Activated CD4-positive, alpha-beta T cell treated with anti-CD3 and anti-CD28 coated beads, Interleukin-2, amount 50 U/mL, for 4 hours (primary cell): Measurements from ENCODE around the gene THSD7B.
"Not testable (repeated sequence)": the region's sequence is repeated elsewhere in the genome, so short reads cannot be mapped to it uniquely, and the experiment has no call there.

ENCODE experiments used
- DNase-seq, 2 experiments: peaks; one replicate each; pipeline ENCODE4 v3.0.0-alpha.2; 2020

Gene THSD7B, protein sequence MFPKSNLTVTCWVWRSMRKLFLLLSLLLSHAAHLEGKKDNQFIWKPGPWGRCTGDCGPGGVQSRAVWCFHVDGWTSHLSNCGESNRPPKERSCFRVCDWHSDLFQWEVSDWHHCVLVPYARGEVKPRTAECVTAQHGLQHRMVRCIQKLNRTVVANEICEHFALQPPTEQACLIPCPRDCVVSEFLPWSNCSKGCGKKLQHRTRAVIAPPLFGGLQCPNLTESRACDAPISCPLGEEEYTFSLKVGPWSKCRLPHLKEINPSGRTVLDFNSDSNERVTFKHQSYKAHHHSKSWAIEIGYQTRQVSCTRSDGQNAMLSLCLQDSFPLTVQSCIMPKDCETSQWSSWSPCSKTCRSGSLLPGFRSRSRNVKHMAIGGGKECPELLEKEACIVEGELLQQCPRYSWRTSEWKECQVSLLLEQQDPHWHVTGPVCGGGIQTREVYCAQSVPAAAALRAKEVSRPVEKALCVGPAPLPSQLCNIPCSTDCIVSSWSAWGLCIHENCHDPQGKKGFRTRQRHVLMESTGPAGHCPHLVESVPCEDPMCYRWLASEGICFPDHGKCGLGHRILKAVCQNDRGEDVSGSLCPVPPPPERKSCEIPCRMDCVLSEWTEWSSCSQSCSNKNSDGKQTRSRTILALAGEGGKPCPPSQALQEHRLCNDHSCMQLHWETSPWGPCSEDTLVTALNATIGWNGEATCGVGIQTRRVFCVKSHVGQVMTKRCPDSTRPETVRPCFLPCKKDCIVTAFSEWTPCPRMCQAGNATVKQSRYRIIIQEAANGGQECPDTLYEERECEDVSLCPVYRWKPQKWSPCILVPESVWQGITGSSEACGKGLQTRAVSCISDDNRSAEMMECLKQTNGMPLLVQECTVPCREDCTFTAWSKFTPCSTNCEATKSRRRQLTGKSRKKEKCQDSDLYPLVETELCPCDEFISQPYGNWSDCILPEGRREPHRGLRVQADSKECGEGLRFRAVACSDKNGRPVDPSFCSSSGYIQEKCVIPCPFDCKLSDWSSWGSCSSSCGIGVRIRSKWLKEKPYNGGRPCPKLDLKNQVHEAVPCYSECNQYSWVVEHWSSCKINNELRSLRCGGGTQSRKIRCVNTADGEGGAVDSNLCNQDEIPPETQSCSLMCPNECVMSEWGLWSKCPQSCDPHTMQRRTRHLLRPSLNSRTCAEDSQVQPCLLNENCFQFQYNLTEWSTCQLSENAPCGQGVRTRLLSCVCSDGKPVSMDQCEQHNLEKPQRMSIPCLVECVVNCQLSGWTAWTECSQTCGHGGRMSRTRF (N-terminal part only)

GRCh38 chr2:136765256-136766072 lies at the start of gene THSD7B:
Gene THSD7B (plus strand): TSS chr2:136765545. CDS start chr2:136882179, 116,634 bp downstream.
- no peak for DNase-seq

DNA sequence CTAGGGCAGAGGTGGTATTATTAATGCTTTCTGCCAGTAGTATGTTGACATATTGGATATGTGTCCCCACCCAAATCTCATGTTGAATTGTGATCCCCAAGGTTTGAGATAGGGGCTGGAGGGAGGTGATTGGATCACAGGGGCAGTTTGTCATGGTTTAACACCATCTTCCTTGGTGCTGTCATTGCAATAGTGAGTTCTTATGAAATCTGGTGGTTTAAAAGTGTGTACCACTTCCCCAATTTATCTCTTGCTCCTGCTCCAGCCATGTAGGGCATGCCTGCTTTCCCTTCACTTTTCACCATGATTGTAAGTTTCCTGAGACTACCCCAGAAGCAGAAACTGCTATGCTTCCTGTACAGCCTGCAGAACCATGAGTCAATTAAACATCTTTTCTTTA lies 47.1 kb upstream of the THSD7B start:
- DNase-seq: no peak

GRCh38 chr2:136727973-136728699 lies 37.2 kb upstream of the THSD7B start:
- no peak for DNase-seq

- DNase-seq: no peak
Measured at GRCh38 chr2:136736236-136736635, 29.1 kb upstream of the THSD7B start.

DNA sequence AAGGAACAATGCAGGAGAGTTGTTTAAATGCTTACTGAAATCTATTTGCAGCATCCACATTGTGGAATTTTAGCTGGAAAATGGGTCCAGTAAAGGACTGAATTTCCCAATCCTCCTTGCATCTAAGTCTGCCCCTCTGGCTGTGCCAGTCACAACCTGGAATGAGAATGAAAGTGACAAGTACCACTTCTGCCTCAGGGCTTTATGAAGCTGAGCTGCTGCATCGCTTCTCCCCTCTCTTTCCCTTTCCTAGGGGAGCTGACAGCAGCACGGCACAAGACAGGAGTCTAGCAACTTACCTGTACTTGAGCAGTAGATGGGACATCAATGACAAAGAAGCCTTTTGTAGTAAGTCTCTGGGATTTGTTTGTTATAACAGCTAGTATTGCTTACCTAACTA lies 27.3 kb upstream of the THSD7B start:
- no peak for DNase-seq

DNA sequence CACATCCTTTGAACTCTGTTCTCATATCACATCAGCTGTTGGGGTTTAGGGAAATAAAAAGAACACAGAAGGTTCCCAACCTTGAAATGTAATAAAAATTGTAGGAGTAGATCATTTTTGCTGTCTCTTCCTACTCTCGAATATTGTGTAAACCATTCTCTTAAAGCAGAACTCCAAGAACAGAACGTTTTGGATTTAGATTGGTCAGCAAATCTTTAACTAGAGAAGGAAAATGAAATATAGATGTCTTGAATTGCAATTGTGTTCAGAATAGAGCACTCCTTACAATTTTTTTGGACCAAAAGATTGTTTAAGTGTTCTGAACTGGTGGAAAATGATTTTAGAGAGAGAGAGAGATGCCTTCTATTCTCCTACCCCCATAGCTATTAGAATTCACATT lies 23.9 kb upstream of the THSD7B start:
- DNase-seq: no peak

GRCh38 chr2:136750065-136750464 lies 15.3 kb upstream of the THSD7B start:
- DNase-seq: no peak

DNA sequence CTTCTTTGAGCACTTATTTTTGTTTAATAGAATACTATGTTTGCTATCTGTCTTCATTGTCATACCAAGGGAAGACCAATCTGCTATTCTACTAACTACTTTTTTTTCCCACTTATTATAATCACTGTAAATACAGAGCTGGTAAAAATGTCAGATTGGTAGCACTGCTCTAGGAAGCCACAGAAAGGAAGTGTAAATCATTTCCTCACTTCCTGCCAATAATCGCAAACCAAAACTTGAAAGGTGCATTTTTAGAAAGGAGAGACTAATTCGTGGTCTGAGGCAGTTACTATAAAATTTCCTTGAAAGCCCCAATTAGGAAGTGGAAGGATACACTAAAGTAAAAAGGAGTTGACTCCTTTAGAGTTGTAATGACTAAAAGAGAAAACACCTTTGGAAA lies 13.9 kb upstream of the THSD7B start:
- DNase-seq: no peak

GRCh38 chr2:136758504-136758903 lies 6.8 kb upstream of the THSD7B start:
- DNase-seq: not testable (repeated sequence)

- DNase-seq: no peak
Measured at GRCh38 chr2:136764452-136765255, 691 bp upstream of the THSD7B start.

DNA sequence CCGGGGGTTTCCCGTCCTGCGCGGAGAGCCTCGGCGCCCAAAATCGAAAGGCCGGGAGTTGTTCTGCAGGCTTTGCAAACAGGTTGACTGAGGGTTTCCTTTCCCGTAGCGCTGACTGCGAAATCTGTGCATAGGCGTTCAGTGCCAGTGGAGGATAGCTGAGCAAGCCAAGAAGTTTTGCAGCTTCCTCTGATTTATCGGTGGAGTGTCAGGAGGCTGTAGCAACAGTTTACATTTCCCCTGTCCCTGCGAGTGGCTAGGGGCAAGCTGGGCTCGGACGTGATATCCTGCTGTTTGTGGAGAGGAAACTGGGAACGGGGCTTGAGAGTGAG lies 694 bp downstream of the THSD7B start:
- no peak for DNase-seq

GRCh38 chr2:136767030-136767429 lies 1.7 kb downstream of the THSD7B start:
- DNase-seq: no peak

- no peak for DNase-seq
Measured at GRCh38 chr2:136769871-136770270, 4.5 kb downstream of the THSD7B start.

DNA sequence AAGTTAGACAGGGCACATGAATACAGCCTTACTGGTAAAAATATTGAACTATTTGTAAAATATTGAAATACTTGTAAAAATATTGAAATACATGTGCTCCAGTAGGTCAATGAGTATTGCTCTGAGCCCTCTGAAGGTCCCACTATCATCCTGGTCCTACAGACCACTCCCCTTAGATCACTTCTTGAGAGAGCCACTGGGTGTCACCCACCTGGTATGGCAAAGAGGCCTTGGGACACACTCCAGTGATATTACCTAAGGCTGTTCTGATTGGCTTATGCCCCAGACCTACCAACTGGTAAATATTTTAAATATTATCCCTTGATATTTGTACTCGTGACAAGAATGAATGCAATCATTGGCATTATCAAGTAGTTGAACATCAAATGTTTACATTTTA lies 5.0 kb downstream of the THSD7B start:
- no peak for DNase-seq

DNA sequence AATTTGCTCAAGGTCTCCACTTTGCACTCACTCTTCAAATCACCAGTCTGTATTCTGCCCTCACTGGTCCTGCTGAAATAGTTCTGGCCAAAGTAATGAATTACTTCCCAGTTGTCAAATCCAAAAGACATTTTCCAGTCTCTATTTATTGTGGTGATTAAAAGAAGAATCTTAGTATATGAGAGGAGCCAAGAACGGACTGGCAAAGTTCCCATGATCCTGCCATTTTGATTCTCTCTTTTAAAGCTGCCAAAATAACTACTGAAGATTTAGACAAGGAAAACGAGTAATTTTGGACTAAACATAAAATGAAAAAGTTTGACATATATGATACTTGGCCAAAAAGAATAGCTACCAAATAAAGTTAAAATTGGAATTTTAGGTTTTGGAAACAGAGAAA lies 12.0 kb downstream of the THSD7B start:
- no peak for DNase-seq

DNA sequence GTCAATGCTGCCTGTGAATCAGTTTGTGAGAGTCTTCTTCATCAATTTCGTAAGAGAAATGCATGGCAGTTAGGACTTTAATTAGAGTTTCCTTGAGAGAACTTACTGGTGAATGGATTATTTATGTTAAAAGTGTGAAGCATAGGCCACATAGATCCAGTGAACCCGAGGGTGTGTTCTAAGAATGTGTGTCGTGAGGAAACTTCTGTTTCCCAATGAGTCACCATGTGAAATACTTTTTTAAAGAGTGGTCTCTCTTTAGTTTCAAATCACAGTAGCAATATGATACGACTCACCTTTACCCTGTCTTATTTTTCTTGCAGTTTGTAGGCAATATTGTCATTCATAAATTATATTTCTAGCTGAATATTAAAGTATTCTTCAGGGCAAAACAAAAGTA lies 18.5 kb downstream of the THSD7B start:
- DNase-seq: no peak

DNA sequence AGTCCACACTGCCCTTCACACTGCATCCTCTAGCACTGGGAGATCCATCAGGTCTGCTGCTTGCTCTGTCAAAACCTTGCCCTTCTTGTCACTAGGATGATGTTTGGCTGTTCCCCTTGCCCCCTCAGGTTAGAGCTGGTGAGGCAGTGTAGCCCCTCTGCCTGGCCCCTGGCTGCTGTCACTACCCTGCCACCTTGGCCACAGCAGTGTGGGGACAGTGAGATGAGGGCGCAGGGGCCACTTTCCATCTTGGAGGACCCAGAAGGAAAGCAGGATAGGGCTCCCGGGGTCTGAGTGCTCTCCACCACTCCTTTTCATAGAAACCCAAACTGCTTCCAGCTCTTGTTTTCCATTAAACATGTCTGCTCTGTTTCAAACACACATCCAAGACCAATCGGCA lies 19.9 kb downstream of the THSD7B start:
- DNase-seq: no peak

DNA sequence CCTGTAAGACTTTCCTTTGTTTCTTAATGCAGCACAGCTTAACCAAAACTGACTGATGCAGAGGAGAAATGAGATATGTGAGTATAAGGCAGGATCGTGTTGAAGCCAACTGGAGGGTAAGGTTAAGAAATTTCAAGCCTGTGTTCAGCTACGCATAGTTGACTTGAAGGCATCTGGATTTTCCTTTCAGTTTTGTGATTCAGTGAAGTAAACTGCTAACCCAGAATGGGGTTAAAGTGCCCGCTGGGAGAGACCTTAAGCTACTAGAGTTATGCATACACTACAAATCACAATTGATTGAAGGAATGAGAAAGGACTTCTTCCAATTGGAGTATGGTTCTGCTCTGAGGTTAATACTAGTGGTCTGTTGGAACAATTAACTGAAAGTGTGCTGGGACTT lies 22.6 kb downstream of the THSD7B start:
- no peak for DNase-seq

GRCh38 chr2:136796339-136796738 lies 31.0 kb downstream of the THSD7B start:
- no peak for DNase-seq

- no peak for DNase-seq
Measured at GRCh38 chr2:136798766-136799165, 33.4 kb downstream of the THSD7B start.

DNA sequence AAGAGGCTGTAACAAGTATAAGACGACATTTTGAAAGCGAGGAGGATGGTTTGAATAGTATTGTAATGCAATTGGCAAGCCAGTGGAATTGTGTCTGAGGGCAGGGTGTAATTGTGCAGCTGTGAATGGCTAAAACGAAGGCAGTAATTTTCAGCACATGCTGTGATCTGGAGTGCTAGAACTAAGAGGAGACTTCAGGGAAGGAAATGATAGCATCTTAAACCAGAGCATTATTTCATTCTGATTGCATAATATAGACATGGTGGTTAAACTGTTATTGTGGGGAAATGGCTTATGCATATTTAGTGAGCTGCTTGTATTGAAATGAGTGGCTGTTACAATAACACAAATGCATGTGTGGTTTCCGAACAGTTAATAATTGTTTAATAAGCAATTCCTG lies 36.3 kb downstream of the THSD7B start:
- no peak for DNase-seq
